IMR-90 (cell line): ENCODE data around the gene PLPP4. TPM values are rescaled to one million over a fixed set of nuclear protein-coding genes. Genes with fewer than 3 reads are reported as not detected.

Experiments used
- ATAC-seq: fragments of 200-7000 bp; cut with Tn5 transposase; 2 replicates; pipeline ENCODE4 v1.9.1; 2020; ENCODE audit warnings: low read depth, mild to moderate bottlenecking, moderate library complexity
- BruUV-seq: library from RNA; stranded (reverse); fragments of 400-500 nt; replicated peaks from 2 replicates; lab custom pipeline; 2021; lab: Mats Ljungman, UMichigan
- CTCF ChIA-PET: fragments of 300-600 bp; formaldehyde crosslinking; extraction: SDS; loops from one replicate; lab custom pipeline; 2021; ENCODE audit warnings: antibody characterized with exemption; lab: Yijun Ruan, JAX
- POLR2A ChIA-PET: fragments of 300-600 bp; sonication (Branson Sonifier 250); formaldehyde crosslinking; loops from one replicate; lab custom pipeline; 2022; ENCODE audit warnings: antibody characterized with exemption; ENCODE audit not compliant: unreplicated experiment; lab: Charles Lee
- DNase-seq: peaks from one replicate; pipeline ENCODE4 v3.0.0; 2013
- H2AFZ ChIP-seq: replicated peaks from 2 replicates; pipeline ENCODE3; 2013; ENCODE audit warnings: low read length, mild to moderate bottlenecking; ENCODE audit not compliant: poor library complexity
- H2AK5ac ChIP-seq: 2 replicates; pipeline ENCODE4 v1.6.1; 2013; ENCODE audit warnings: low read depth, low read length, inconsistent platforms
- H2AK9ac ChIP-seq: replicated peaks from 2 replicates; pipeline ENCODE3; 2013; ENCODE audit warnings: mild to moderate bottlenecking, low read depth, low read length, moderate library complexity; ENCODE audit not compliant: poor library complexity
- H2BK120ac ChIP-seq: 2 replicates; pipeline ENCODE4 v1.6.1; 2013; ENCODE audit warnings: low read depth, low read length, inconsistent platforms
- H2BK15ac ChIP-seq: 3 replicates; pipeline ENCODE4 v1.6.1; 2013; ENCODE audit warnings: low read depth, low read length, inconsistent platforms
- H2BK20ac ChIP-seq: 2 replicates; pipeline ENCODE4 v1.6.1; 2013; ENCODE audit warnings: low read depth, mild to moderate bottlenecking, inconsistent platforms, low read length, moderate library complexity
- H2BK5ac ChIP-seq: 2 replicates; pipeline ENCODE4 v1.6.1; 2013; ENCODE audit warnings: mild to moderate bottlenecking, low read depth, low read length, inconsistent platforms; ENCODE audit not compliant: poor library complexity, severe bottlenecking
- H3K14ac ChIP-seq: replicated peaks from 2 replicates; pipeline ENCODE4 v1.6.1; 2013; ENCODE audit warnings: low read depth, low read length, inconsistent platforms
- H3K18ac ChIP-seq: 2 replicates; pipeline ENCODE4 v1.6.1; 2013; ENCODE audit warnings: low read depth, low read length, control low read depth
- H3K23ac ChIP-seq: 2 replicates; pipeline ENCODE4 v1.6.1; 2013; ENCODE audit warnings: low read depth, low read length, inconsistent platforms
- H3K27ac ChIP-seq: 2 replicates; pipeline ENCODE4 v1.5.1; 2013; ENCODE audit warnings: mild to moderate bottlenecking, control low read depth, low read length; ENCODE audit not compliant: insufficient read depth
- H3K27me3 ChIP-seq: 2 replicates; pipeline ENCODE4 v1.6.1; 2013; ENCODE audit warnings: low read length; ENCODE audit not compliant: control insufficient read depth, insufficient read depth
- H3K36me3 ChIP-seq: 2 replicates; pipeline ENCODE4 v1.6.1; 2013; ENCODE audit warnings: low read length, mixed read lengths; ENCODE audit not compliant: control insufficient read depth, insufficient read depth
- H3K4ac ChIP-seq: 2 replicates; pipeline ENCODE4 v1.6.1; 2013; ENCODE audit warnings: low read depth, low read length, inconsistent platforms
- H3K4me1 ChIP-seq: 2 replicates; pipeline ENCODE4 v1.6.1; 2013; ENCODE audit warnings: low read length, mixed read lengths; ENCODE audit not compliant: control insufficient read depth, insufficient read depth
- H3K4me2 ChIP-seq: 2 replicates; pipeline ENCODE4 v1.6.1; 2013; ENCODE audit warnings: low read depth, mild to moderate bottlenecking, control low read depth, low read length, moderate library complexity
- H3K4me3 ChIP-seq: 2 replicates; pipeline ENCODE4 v1.5.1; 2013; ENCODE audit warnings: low read depth, mild to moderate bottlenecking, control low read depth, low read length, moderate library complexity; ENCODE audit not compliant: insufficient read depth
- H3K56ac ChIP-seq: 2 replicates; pipeline ENCODE4 v1.6.1; 2013; ENCODE audit warnings: low read length, inconsistent platforms; ENCODE audit not compliant: insufficient read depth; ENCODE audit errors: extremely low read depth
- H3K79me1 ChIP-seq, 2 experiments: 2 replicates each; pipeline ENCODE4 v1.6.1; 2013; ENCODE audit warnings: low read length in 2 of 2, inconsistent platforms in 1 of 2, low read depth in 1 of 2
- H3K9ac ChIP-seq: 2 replicates; pipeline ENCODE4 v1.6.1; 2013; ENCODE audit warnings: low read depth, low read length, control low read depth
- H3K9me1 ChIP-seq: 2 replicates; pipeline ENCODE4 v1.6.1; 2013; ENCODE audit warnings: low read length, inconsistent platforms; ENCODE audit not compliant: insufficient read depth
- H3K9me3 ChIP-seq: 2 replicates; pipeline ENCODE4 v1.6.1; 2013; ENCODE audit warnings: low read length; ENCODE audit not compliant: control insufficient read depth, insufficient read depth
- H4K20me1 ChIP-seq: 2 replicates; pipeline ENCODE4 v1.6.1; 2013; ENCODE audit warnings: low read length, inconsistent platforms; ENCODE audit not compliant: insufficient read depth
- H4K5ac ChIP-seq: 2 replicates; pipeline ENCODE4 v1.6.1; 2013; ENCODE audit warnings: mild to moderate bottlenecking, low read depth, low read length, control low read depth
- H4K8ac ChIP-seq, 2 experiments: 2 replicates each; pipeline ENCODE4 v1.6.1; 2013; ENCODE audit warnings: low read depth in 2 of 2, low read length in 2 of 2, control low read depth in 1 of 2, inconsistent platforms in 1 of 2
- H4K91ac ChIP-seq: 2 replicates; pipeline ENCODE4 v1.6.1; 2013; ENCODE audit warnings: low read depth, low read length, inconsistent platforms; ENCODE audit not compliant: insufficient read depth
- WGBS, 2 experiments: methylation state at CpG; one replicate each; pipeline versions ENCODE4 v1.1.5 to v1.1.7; 2013; ENCODE audit warnings: missing lambda C conversion rate in 2 of 2; ENCODE audit not compliant: insufficient read length in 1 of 2; ENCODE audit errors: extremely low coverage in 2 of 2; 5-methylcytosine and 5-hydroxymethylcytosine counted together
- dilution Hi-C: fragments of 300-500 bp; cut with HindIII; formaldehyde crosslinking; loops from one replicate; pipeline ENCODE4 v1.14.3; 2018; ENCODE audit warnings: low sequenced_read_pairs; ENCODE audit not compliant: unreplicated experiment
- in situ Hi-C: fragments of 300-500 bp; cut with MboI; formaldehyde crosslinking; loops from 3 replicates; pipeline ENCODE4 v1.14.3; 2019; ENCODE audit warnings: low sequenced_read_pairs, inconsistent platforms, mixed read lengths
- intact Hi-C: fragments of 100-400 bp; cut with micrococcal nuclease; formaldehyde crosslinking; loops from 2 replicates; pipeline ENCODE4 v1.10.0; 2022
- polyA plus RNA-seq, 3 experiments: library from polyadenylated mRNA; depleted of rRNA; stranded (reverse); fragments of >200 nt; gene quantifications; 2 replicates each; pipeline ENCODE4 v1.2.3, GENCODE V29; 2012; ENCODE audit warnings: low replicate concordance in 1 of 3
- total RNA-seq: library from RNA; depleted of rRNA; stranded (reverse); fragments of >200 nt; gene quantifications from 2 replicates; pipeline ENCODE4 v1.2.3, GENCODE V29; 2012
- TF ChIP-seq, protein P1 (sequence below): fragments of 150-350 bp; IDR thresholded peaks from 2 replicates; pipeline ENCODE4 v1.6.1; 2017; ENCODE audit warnings: mild to moderate bottlenecking, antibody characterized with exemption, low read length, low read depth

Gene PLPP4
- total and polyA plus RNA-seq, 2 of the 4 experiments (the other 2 are of a cell fraction) = 0.18 to 0.60 TPM

DNA sequence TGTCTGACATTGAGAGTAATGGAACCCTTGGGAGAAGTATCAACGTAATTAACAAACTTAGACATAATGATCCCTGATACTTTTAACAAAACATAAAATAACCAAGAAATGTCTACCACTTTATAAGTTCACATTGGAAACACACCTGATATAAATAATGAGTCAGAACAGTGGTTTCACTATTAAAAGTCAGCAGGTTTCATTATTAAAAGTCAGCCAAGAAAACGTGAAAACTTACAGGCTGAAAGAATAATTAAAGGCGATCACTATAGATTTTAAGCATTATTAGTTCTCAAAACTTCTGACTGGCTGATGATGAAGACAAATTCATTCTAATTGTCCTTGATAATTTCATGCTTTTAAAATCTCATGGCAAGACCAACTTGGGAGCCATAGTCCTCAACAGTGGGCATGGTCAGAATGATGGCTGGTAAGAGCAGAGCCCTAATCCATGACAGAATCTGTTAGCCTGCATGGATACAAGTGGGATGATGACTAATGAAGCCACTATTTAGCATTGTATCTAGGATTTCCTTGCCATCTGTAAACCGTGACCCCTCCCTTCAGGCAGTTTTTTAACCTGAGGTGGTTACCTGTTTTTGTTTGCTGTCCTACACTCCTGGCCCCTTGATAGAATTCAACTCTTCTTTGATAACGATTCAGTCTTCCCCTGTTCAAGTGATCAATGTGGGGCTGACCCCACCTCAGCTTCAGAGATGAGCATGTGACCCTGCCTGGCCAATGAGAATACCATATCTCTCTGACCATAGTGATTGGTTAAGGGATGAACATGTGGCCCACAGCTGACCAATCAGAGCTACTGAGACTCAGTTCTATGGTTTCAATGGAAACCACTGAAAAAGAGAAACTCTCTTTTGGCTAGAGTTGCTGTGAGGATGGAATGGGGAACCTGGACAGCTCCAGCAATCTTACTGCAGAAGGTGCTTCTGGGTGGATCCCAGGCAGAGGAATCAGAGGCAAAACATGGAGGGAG is 151.0 kb downstream of the PLPP4 start:
- no peaks in the 10 kb centered on the region for H3K4me1 ChIP-seq
- peaks cover 18% of the 10 kb centered on the region for H3K9me3 ChIP-seq
- no peak overlapping the region for H2AK5ac ChIP-seq
- in situ Hi-C loops = no loop called here
- no peak overlapping the region for H4K5ac ChIP-seq
- H3K56ac ChIP-seq = no peak overlapping the region
- no CpG with 5 or more reads among the region's 5 CpGs for WGBS, 2 experiments
- no TSS peak for BruUV-seq
- H4K20me1 ChIP-seq = no peaks in the 10 kb centered on the region
- no peak overlapping the region for H3K14ac ChIP-seq
- no peak overlapping the region for H3K9ac ChIP-seq
- ATAC-seq (no peak), DNase-seq (no peak)
- H4K8ac ChIP-seq = no peak overlapping the region
- ChIA-PET CTCF (no interaction called here), POLR2A (no interaction called here)
- H3K27ac ChIP-seq = no peak overlapping the region
- intact Hi-C loops = no loop called here
- dilution Hi-C loops = no loop called here
- no peak overlapping the region for H2AFZ ChIP-seq
- H2AK9ac ChIP-seq = no peak overlapping the region
- no peak overlapping the region for H3K4me2 ChIP-seq
- H3K18ac ChIP-seq = no peak overlapping the region
- no peak overlapping the region for H2BK5ac ChIP-seq
- TF ChIP-seq, protein P1, sequence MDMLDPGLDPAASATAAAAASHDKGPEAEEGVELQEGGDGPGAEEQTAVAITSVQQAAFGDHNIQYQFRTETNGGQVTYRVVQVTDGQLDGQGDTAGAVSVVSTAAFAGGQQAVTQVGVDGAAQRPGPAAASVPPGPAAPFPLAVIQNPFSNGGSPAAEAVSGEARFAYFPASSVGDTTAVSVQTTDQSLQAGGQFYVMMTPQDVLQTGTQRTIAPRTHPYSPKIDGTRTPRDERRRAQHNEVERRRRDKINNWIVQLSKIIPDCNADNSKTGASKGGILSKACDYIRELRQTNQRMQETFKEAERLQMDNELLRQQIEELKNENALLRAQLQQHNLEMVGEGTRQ = no peak
- H2BK120ac ChIP-seq = no peak overlapping the region
- no peak overlapping the region for H4K91ac ChIP-seq
- H3K27me3 ChIP-seq = no peaks in the 10 kb centered on the region
- no peaks in the 10 kb centered on the region for H3K36me3 ChIP-seq
- no peak overlapping the region for H3K23ac ChIP-seq
- no peaks in the 10 kb centered on the region for H3K9me1 ChIP-seq
- H3K79me1 ChIP-seq = no peaks in the 10 kb centered on the region
- no peak overlapping the region for H3K4me3 ChIP-seq
- H3K4ac ChIP-seq = no peak overlapping the region
- no peak overlapping the region for H2BK15ac ChIP-seq
- no peak overlapping the region for H2BK20ac ChIP-seq
